Measurements from ENCODE around the gene SLC35A5.

DNA sequence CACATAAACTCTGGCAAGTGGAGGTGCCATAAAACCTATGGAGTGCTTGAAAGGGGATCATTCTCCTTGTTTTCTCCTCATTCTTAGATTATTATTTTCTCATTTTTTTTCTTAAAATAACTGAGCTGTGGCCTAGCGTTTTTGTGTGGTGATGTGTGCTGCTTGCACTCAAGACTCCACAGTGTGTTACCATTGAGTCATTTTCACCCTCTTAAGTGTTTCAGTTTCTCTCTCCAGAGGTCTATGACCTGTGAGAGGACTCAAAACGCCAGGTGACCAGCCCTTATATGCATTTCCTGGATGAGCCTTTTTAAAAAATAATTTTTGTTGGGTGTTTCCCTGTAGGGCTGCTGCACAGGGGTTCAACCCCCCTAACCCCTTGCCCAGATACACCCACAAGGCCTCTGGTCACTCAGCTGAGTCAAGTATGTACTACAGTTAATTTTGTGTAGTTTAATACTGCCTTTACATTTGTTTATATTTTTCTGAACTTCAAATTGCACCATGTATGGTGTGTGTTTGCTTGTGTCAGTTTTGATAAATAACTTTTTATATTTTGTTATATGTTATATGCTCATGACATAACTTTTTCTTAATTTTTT, 47.2 kb upstream of the SLC35A5 start:
- TF ChIP-seq, protein P1, sequence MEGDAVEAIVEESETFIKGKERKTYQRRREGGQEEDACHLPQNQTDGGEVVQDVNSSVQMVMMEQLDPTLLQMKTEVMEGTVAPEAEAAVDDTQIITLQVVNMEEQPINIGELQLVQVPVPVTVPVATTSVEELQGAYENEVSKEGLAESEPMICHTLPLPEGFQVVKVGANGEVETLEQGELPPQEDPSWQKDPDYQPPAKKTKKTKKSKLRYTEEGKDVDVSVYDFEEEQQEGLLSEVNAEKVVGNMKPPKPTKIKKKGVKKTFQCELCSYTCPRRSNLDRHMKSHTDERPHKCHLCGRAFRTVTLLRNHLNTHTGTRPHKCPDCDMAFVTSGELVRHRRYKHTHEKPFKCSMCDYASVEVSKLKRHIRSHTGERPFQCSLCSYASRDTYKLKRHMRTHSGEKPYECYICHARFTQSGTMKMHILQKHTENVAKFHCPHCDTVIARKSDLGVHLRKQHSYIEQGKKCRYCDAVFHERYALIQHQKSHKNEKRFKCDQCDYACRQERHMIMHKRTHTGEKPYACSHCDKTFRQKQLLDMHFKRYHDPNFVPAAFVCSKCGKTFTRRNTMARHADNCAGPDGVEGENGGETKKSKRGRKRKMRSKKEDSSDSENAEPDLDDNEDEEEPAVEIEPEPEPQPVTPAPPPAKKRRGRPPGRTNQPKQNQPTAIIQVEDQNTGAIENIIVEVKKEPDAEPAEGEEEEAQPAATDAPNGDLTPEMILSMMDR (IDR thresholded peaks at IDR 0.05), result no peak
- TF ChIP-seq POLR2A (IDR thresholded peaks at IDR 0.05), result no peak
